ENCODE measurements around the gene HAGHL. TPM values are rescaled to one million over a fixed set of nuclear protein-coding genes. Genes with fewer than 3 reads are reported as not detected.

HAGHL gene
- total and polyA plus RNA-seq, 7 donors = 0.92 to 10.5 (median 3.6) TPM

- Histone ChIP-seq H3K27ac (no peak overlapping the region), H3K4me3 (no peak overlapping the region), H3K9me3 (no peaks in the 10 kb centered on the region), H3K27me3 (peaks cover 40 to 73% (median 51%) of the 10 kb centered on the region in 3 donors), H3K36me3 (no peaks in the 10 kb centered on the region), H3K4me1 (peaks cover 0 to 41% (median 32%) of the 10 kb centered on the region in 4 donors)
- 2 to 3% methylated on average over 64 of the region's 64 CpGs for WGBS, 2 donors
- DNase-seq = no peak
- intact Hi-C loops (cut with DNase I) = no loop called here
- TF ChIP-seq POLR2AphosphoS5 (IDR thresholded peaks at IDR 0.05) = no peak
- TF ChIP-seq EP300 (IDR thresholded peaks at IDR 0.05) = no peak
- TF ChIP-seq CTCF (IDR thresholded peaks at IDR 0.05) = no peak
- no peak for TF ChIP-seq POLR2A (IDR thresholded peaks at IDR 0.05)
These were observed 32.6 kb upstream of the HAGHL start for GRCh38 chr16:694187-694862.

DNA sequence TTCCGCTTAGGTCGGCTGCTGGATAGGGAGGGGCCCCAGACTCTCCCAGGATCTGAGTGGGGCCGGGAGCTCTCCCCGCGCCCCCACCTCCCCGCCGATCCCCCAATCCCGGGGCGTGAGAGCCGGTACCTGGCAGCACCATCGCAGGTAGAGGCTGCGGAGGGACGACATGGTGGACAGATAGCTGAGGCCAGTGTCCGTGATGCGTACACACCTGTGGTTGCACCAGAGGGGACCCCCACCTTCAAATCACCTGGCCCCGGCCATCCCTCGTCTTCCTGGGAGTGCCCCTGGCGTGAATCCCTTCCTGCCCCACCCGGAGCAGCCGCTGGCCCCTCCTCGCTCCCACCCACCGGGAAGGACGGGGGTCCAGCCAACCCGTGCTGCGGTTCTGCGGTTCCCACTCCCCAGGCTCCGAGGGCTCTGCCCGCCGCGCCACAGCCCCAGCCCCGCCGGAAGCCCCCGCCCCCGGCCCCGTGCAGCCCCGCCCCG lies 32.0 kb upstream of the HAGHL start:
- Histone ChIP-seq H3K27ac (no peak overlapping the region), H3K27me3 (peaks cover 43 to 79% (median 57%) of the 10 kb centered on the region in 3 donors), H3K9me3 (no peaks in the 10 kb centered on the region), H3K4me1 (peaks cover 0 to 35% (median 27%) of the 10 kb centered on the region in 4 donors), H3K36me3 (no peaks in the 10 kb centered on the region), H3K4me3 (no peak overlapping the region)
- no peak for DNase-seq
- intact Hi-C loops (cut with DNase I) = no loop called here
- TF ChIP-seq POLR2A (IDR thresholded peaks at IDR 0.05) (no peak), POLR2AphosphoS5 (IDR thresholded peaks at IDR 0.05) (no peak), CTCF (IDR thresholded peaks at IDR 0.05) (no peak), EP300 (IDR thresholded peaks at IDR 0.05) (no peak)
- 1 to 2% methylated on average over 37 of the region's 37 CpGs for WGBS, 2 donors

- no peak for DNase-seq
- no peak overlapping the region for H3K27ac ChIP-seq
- TF ChIP-seq POLR2A (IDR thresholded peaks at IDR 0.05) = no peak
- TF ChIP-seq CTCF (IDR thresholded peaks at IDR 0.05) = no peak
- TF ChIP-seq POLR2AphosphoS5 (IDR thresholded peaks at IDR 0.05) = no peak
- TF ChIP-seq EP300 (IDR thresholded peaks at IDR 0.05) = no peak
- H3K27me3 ChIP-seq = peaks cover 49 to 85% (median 63%) of the 10 kb centered on the region in 3 donors
- H3K4me1 ChIP-seq = peaks cover 0 to 33% (median 25%) of the 10 kb centered on the region in 4 donors
- WGBS, 2 donors = 1% methylated on average over 71 of the region's 71 CpGs
- H3K36me3 ChIP-seq = no peaks in the 10 kb centered on the region
- intact Hi-C loops (cut with DNase I) = no loop called here
- no peaks in the 10 kb centered on the region for H3K9me3 ChIP-seq
- H3K4me3 ChIP-seq = no peak overlapping the region
These were observed 31.4 kb upstream of the HAGHL start for GRCh38 chr16:695355-696089.

- WGBS, 2 donors = 64 to 66% methylated on average over 19 of the region's 19 CpGs
- H3K27me3 ChIP-seq = peaks cover 66 to 95% (median 84%) of the 10 kb centered on the region in 3 donors
These were observed 27.8 kb upstream of the HAGHL start for GRCh38 chr16:698911-699671.

More at GRCh38 chr16:698911-699671, 27.8 kb upstream of the HAGHL start:
- no peak for DNase-seq
- TF ChIP-seq CTCF (IDR thresholded peaks at IDR 0.05) (no peak), EP300 (IDR thresholded peaks at IDR 0.05) (no peak)
- Histone ChIP-seq H3K4me1 (peaks cover 0 to 25% (median 22%) of the 10 kb centered on the region in 4 donors), H3K36me3 (no peaks in the 10 kb centered on the region), H3K4me3 (no peak overlapping the region), H3K27ac (no peak overlapping the region), H3K9me3 (no peaks in the 10 kb centered on the region)
- intact Hi-C loops (cut with DNase I) = no loop called here
